ENCODE measurements around the gene RDH8. TPM values are rescaled to one million over a fixed set of nuclear protein-coding genes. Genes with fewer than 3 reads are reported as not detected.

RDH8 gene
- total and polyA plus RNA-seq, 4 donors: not detected

GRCh38 chr19:10037809-10038208, 24.5 kb downstream of the RDH8 start:
- Histone ChIP-seq H3K27me3 (ENCODE audit: control insufficient read depth in 4 of 4, insufficient read depth in 4 of 4, low read length in 3 of 4) (no peaks in the 10 kb centered on the region), H3K36me3 (ENCODE audit: control insufficient read depth in 4 of 4, insufficient read depth in 3 of 4, low read depth in 1 of 4, low read length in 3 of 4) (peaks cover 0 to 9% (median 0%) of the 10 kb centered on the region in 4 donors), H3K4me1 (ENCODE audit: control insufficient read depth in 4 of 4, insufficient read depth in 4 of 4, low read length in 3 of 4) (peaks cover 12 to 47% (median 26%) of the 10 kb centered on the region in 4 donors), H3K9ac (ENCODE audit: low read depth in 1 of 2, low read length in 2 of 2) (peak overlapping the region in 1 of 2 donors; percentile 55), H3K4me3 (ENCODE audit: low read depth in 1 of 3, low read length in 3 of 3) (peak overlapping the region; percentile 12 to 76 (median 50)), H3K27ac (ENCODE audit: low read depth in 1 of 2, low read length in 2 of 2) (peak overlapping the region; percentile 58 to 76), H3K9me3 (ENCODE audit: control insufficient read depth in 4 of 4, low read length in 3 of 4) (peaks cover 0 to 5% (median 2%) of the 10 kb centered on the region in 4 donors)
- WGBS: 30% methylated on average over 5 of the region's 5 CpGs
- TF ChIP-seq SP1 (IDR thresholded peaks at IDR 0.05) (no peak), NR2F2 (IDR thresholded peaks at IDR 0.05) (no peak), GABPA (IDR thresholded peaks at IDR 0.05 in 1 of 2, conservative IDR thresholded peaks at IDR 0.05 in 1 of 2) (no peak), MAX (IDR thresholded peaks at IDR 0.05) (no peak), ATF3 (IDR thresholded peaks at IDR 0.05) (no peak), FOXA2 (IDR thresholded peaks at IDR 0.05) (no peak), RAD21 (IDR thresholded peaks at IDR 0.05) (no peak), RXRA (IDR thresholded peaks at IDR 0.05) (no peak), JUND (IDR thresholded peaks at IDR 0.05) (no peak), TAF1 (conservative IDR thresholded peaks at IDR 0.05) (no peak), CTCF (IDR thresholded peaks at IDR 0.05; ENCODE audit: low read depth, low read length, missing input control) (no peak), HNF4A (conservative IDR thresholded peaks at IDR 0.05) (no peak), EGR1 (IDR thresholded peaks at IDR 0.05; ENCODE audit: low read depth in 2 of 2) (no peak), FOXA1 (IDR thresholded peaks at IDR 0.05) (no peak), REST (IDR thresholded peaks at IDR 0.05) (no peak), ZBTB33 (IDR thresholded peaks at IDR 0.05) (no peak), YY1 (IDR thresholded peaks at IDR 0.05) (no peak), HNF4G (IDR thresholded peaks at IDR 0.05) (no peak)
- DNase-seq (ENCODE audit: low spot score): no peak
